Measurements from ENCODE around the gene TTF2. TPM values are rescaled to one million over a fixed set of nuclear protein-coding genes. Genes with fewer than 3 reads are reported as not detected.
"Not testable (repeated sequence)": the region's sequence is repeated elsewhere in the genome, so short reads cannot be mapped to it uniquely, and the experiment has no call there.

Gene TTF2
- total RNA-seq, 1 experiment from 2014 or later: 32.2 TPM

DNA sequence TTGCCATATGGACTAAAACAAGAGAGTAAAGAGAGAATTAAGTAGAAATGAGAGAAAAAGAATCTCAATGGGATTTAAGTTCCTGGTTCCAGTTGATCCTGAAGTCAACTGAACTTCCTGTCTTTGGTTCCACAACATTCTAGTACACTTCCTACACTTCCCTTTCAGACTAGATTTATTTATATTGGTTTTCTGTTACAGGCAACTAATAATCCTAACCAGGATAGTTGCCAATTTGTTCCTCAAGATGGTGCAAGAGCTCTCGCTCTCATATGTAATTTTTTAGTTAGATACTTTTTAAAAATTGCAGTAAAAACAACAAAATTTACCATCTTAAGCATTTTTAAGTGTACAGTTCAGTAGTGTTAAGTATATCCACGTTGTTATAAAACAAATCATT lies 90.2 kb downstream of the TTF2 start:
- DNase-seq (ENCODE audit: low spot score): no peak

GRCh38 chr1:117151305-117151704 lies 91.2 kb downstream of the TTF2 start:
- not testable (repeated sequence) for DNase-seq (ENCODE audit: low spot score)

Other genes starting within 250 kb of the TTF2 start
- 44.5 and 55.4 TPM in 2 replicates for gene PTGFRN, start 150.4 kb upstream of the TTF2 start, total RNA-seq (2014; rRNA removed; shearing (Covaris generic))
- not detected in 2 replicates for gene CD101, start 58.6 kb upstream of the TTF2 start, total RNA-seq (2014; rRNA removed; shearing (Covaris generic))
- gene TRIM45, start 61.4 kb downstream of the TTF2 start, total RNA-seq (2014; rRNA removed; shearing (Covaris generic)): 2.6 and 6.0 TPM in 2 replicates
- gene VTCN1, start 150.6 kb downstream of the TTF2 start, total RNA-seq (2014; rRNA removed; shearing (Covaris generic)): not detected in 2 replicates

All from A172 (cell line).